GM19023 (cell line): ENCODE measurements around the gene KCNIP4.
"Not testable (repeated sequence)": the region's sequence is repeated elsewhere in the genome, so short reads cannot be mapped to it uniquely, and the experiment has no call there.

Experiments
- ATAC-seq: cut with Tn5 transposase; IDR thresholded peaks from one replicate; pipeline ENCODE4 v1.9.1; 2021; ENCODE audit warnings: mild to moderate bottlenecking, moderate library complexity; ENCODE audit not compliant: unreplicated experiment

KCNIP4 gene

DNA sequence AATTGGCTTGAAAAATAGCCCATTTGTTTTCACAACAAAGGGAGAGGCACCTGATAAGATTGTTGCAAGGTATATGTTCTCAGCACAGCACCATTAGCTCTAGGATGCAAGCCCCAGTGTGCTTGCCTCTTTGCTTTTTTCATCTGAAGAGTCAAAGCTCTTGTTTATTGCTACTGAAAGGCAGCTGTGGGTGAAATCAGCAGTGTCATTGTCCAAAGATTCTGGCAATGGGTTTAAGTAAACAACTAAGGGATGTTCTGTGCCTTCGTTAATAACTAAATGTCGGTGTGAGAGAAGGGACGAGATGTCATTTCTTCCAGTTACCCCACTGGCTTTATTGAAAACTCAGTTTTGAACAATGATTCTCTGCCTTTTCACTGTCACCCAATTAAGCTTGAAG lies 567.7 kb downstream of the KCNIP4 start:
- no peak for ATAC-seq

- ATAC-seq: no peak
Measured at GRCh38 chr4:21377046-21377445, 571.5 kb downstream of the KCNIP4 start.

GRCh38 chr4:21376176-21376575 lies 572.4 kb downstream of the KCNIP4 start:
- no peak for ATAC-seq

GRCh38 chr4:21374641-21375368 lies 573.8 kb downstream of the KCNIP4 start:
- ATAC-seq: no peak

- ATAC-seq: no peak
Measured at GRCh38 chr4:21367567-21367966, 581.0 kb downstream of the KCNIP4 start.

GRCh38 chr4:21366840-21367239 lies 581.7 kb downstream of the KCNIP4 start:
- ATAC-seq: no peak

DNA sequence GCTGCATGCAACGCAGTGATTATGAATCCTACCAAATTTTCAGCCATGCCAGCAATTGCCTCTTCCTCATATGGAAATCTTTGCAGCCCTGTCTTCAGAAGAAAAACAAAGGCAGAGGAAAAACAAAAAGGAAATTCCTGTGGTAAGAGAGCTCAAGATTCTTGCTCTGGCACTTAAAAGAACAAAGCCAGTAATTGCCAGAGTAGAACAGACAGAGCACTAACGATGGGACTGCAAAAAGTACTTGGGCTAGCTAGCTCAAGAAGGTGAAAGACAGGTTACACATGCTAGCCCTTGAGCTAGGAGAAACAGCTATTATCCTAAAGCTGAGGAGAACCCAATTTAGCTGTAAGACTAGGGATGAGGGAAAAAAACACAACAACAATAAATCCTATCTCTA lies 582.3 kb downstream of the KCNIP4 start:
- ATAC-seq: no peak

- ATAC-seq: no peak
Measured at GRCh38 chr4:21363701-21364100, 584.9 kb downstream of the KCNIP4 start.

DNA sequence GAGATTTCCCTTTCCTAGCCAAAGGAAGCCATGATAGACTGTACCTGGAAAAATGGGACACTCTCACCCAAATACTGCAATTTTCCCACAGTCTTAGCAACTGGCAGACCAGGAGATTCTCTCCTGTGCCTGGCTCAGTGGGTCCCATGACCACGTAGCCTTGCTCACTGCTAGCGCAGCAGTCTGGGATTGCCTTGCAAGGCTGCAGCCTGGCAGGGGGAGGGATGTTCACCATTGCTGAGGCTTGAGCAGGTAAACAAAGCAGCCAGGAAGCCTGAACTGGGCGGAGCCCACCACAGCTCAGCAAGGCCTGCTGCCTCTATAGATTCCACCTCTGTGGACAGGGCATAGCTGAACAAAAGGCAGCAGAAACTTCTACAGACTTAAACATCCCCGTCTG lies 596.2 kb downstream of the KCNIP4 start:
- ATAC-seq: not testable (repeated sequence)

- ATAC-seq: no peak
Measured at GRCh38 chr4:21347142-21347541, 601.4 kb downstream of the KCNIP4 start.

DNA sequence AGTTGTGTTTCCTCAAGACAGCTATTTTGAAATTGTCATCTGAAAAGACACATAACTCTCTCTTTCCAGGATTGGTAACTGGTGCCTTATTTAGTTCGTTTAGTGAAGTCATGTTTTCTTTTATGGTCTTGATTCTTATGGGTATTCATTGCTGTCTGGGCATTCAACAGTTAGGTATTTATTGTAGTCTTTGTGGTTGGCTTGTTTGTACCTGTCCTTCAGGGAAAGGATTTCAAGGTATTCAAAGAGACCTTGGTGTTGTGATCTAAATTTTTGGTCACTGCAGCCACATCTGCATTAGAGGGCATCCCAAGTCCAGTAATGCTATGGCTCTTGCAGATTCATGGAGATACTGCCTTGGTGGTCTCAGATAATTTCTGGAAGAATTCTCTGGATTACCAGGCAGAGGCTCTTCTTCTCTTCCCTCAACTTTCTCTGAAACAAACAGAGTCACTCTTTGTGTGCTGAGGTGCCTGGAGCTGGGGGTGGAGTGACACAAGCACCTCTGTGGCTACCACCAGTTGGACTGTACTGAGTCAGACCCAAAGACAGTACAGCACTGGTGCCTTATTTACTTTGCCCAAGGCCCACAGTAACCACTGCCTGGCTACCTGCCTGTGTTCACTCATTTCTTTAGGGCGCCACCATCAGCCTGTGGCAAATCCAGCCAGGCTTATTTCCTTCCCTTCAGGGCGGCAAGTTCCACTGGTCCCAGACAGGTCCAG lies 620.4 kb downstream of the KCNIP4 start:
- no peak for ATAC-seq

DNA sequence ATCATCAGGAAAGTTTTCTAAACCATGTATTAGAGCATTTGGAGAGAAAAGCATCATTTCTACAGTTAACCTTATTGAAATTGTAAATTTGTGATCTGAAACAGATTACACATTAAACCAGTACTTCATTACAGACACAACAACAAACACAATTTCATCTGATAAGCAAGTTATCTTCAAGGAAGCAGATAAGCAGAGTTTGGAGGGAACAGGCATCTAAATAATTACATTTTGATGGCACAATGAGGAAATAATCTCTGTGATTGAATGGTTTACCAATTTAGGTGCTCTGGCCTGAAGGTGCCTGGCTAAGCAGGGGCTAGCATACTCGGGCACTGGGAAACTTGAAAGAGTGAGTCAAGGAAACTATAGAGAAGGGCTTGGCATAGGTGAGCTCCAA lies 628.5 kb downstream of the KCNIP4 start:
- no peak for ATAC-seq

GRCh38 chr4:21307709-21308108 lies 640.9 kb downstream of the KCNIP4 start:
- no peak for ATAC-seq

GRCh38 chr4:21304540-21304887 lies 644.1 kb downstream of the KCNIP4 start:
- ATAC-seq: no peak

- ATAC-seq: no peak
Measured at GRCh38 chr4:21290562-21290961, 658.0 kb downstream of the KCNIP4 start.

- ATAC-seq: no peak
Measured at GRCh38 chr4:21276046-21276445, 672.5 kb downstream of the KCNIP4 start.

DNA sequence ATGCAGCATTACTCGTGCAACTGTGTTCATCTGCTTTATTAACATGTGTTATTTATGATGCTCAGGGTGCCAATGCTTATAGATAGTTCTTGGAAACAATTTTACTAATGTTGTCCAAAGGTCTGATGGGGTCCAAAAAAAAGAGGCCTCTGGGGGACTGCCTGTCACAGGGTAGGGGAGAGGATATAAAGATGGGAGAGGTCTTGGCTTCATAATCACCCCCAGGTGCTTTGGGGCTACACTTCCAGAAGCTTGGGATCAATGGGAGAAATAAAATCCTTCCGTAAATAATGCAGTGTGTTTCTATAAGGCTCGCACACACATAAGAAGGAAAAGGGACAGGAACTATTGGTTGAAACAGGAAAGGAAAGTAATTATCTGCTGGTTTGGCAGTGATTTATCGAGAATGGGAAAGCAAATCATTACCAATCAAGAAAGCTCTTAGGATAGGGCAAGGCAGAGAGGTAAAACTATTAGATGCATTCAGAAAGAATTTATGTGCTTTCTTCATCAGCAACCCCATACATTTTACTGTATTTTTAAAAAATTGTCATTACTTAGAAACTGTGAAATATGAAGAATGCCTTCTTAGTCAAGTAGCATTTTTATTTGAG lies 677.0 kb downstream of the KCNIP4 start:
- ATAC-seq: no peak

- ATAC-seq: no peak
Measured at GRCh38 chr4:21248331-21248730, 700.2 kb downstream of the KCNIP4 start.

GRCh38 chr4:21242163-21242562 lies 706.4 kb downstream of the KCNIP4 start:
- ATAC-seq: no peak

- no peak for ATAC-seq
Measured at GRCh38 chr4:21226637-21227538, 721.7 kb downstream of the KCNIP4 start.

DNA sequence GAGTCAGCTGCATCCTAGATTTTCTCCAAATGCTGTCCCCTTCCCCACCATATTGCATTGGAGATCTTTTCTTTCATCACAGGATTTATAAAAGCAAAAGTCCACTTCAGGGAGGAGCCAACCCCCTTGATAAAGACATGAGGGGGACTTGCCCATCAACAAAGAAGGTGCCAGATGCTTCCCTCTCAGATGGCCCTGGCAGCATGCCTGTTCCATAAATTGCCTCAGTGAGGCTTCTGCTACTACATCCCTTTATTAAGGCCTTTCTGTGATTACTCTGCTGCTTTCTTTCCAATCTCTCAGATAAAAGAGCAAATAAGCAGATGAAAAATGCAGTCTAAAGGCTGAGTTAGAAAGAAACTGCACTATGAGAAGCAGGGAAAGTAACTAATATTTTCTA lies 736.7 kb downstream of the KCNIP4 start:
- no peak for ATAC-seq
